Measurements from ENCODE around the gene KRT73.

Gene KRT73

DNA sequence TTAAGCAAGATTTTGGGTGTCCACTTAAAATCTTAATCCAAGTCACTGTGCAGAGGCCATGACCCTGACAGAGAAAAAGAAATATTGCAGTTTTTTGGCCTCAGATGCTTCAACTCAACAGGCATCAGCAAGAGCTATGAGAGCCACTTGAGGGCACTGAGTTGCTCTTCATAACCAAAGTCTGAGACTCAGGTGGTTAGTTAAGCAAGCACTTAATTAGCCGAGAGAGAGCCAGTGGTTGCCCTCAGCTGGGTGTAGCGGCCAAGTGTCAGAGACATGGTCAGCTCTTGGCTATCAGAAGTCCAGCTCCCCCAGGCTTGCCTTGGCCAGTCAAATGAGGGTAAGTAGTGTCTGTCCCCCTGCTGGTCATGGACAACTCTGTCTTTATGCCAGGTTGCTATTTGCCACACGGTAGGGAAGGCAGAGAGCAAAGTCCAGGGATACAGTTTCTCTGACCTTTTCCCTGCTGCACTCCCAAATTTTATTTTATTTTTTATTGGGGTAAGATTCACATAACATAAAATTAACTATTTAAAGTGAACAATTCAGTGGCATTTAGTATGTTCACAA lies 56.4 kb downstream of the KRT73 start:
- no peak for DNase-seq

DNA sequence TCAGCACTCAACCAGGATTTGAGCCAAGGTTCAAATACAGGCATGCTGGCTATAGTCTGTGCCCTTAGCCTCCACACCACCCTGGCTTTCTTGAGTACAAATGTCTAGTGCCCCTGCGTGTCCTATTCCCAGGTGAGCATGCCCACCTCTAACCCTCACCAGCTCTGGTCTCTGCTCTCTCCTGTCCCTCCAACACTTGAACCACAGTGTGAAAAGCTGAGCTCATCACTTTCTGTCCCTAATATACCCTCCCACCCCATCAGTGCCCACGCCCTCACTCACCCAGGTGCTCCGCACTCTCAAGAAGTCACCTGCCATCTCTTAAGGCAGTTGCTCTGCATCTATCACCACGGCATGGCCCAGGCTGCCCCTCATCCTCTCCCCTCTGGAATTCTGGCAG lies 58.4 kb downstream of the KRT73 start:
- no peak for DNase-seq

DNA sequence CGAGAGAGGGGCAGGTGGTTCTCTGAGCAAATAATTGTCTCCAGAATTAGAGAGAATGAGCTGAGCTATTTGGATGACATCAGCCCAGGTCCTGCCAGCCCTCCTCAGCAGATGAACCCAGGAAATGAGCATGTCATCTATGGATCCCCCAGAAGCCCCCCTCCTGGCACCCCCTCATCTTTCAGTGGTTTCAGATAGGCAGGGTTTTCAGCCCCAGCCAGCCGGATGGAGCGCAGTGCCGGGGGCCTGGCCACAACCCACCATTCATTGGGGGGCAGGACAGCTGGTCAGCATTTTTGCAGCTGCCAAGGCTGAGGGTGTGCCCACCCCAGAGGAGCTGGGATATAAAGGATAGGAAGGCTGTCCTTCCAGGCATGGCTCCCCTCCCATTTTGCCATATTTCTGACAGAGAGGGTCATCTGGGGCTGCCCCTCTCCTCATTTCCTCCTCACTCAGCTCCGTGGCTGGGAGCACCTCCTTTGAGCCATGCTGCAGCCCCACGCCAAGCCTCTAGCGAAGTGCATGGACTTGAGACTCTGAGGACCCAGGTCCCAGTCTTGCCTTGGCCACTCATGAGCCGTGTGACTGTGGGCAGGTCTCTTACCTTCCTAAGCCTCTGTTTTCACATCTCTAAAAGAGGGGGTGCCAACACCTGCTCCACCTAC lies 59.4 kb downstream of the KRT73 start:
- DNase-seq: no peak
